SK-N-MC (cell line): ENCODE data around the gene PARD3.

Source experiments
- EZH2 ChIP-seq: fragments of 200-600 bp; sonication (generic); IDR thresholded peaks from one replicate; pipeline ENCODE4 v1.6.1; 2017; ENCODE audit warnings: antibody characterized with exemption
- POLR2AphosphoS5 ChIP-seq: IDR thresholded peaks from 2 replicates; pipeline ENCODE4 v1.6.1; 2012; ENCODE audit warnings: mild to moderate bottlenecking, low read depth, low read length, borderline replicate concordance

- TF ChIP-seq EZH2 (no peak), POLR2AphosphoS5 (no peak)
These were observed 558.9 kb downstream of the PARD3 start for GRCh38 chr10:34256216-34256615.
